HG02943 (cell line): ENCODE data around the gene KLKB1.

Experiments
- ATAC-seq: cut with Tn5 transposase; IDR thresholded peaks from one replicate; pipeline ENCODE4 v1.9.1; 2021; ENCODE audit warnings: mild to moderate bottlenecking, low read depth, moderate library complexity; ENCODE audit not compliant: unreplicated experiment

The KLKB1 gene

GRCh38 chr4:186227221-186227620, at the start of gene KLKB1:
Gene KLKB1 (plus strand): TSS chr4:186227507. CDS start chr4:186228196, 689 bp downstream.
- ATAC-seq, result no peak

- no peak for ATAC-seq
Observed at GRCh38 chr4:186188107-186188506, 39.2 kb upstream of the KLKB1 start.

- ATAC-seq, result no peak
Observed at GRCh38 chr4:186189656-186190055, 37.7 kb upstream of the KLKB1 start.

- peak; percentile 39 for ATAC-seq
Observed at GRCh38 chr4:186190581-186191199, 36.6 kb upstream of the KLKB1 start.

GRCh38 chr4:186191200-186192065, 35.9 kb upstream of the KLKB1 start, which contains the start of gene CYP4V2:
Gene CYP4V2 (plus strand): TSS chr4:186191567. CDS start chr4:186191824, 257 bp downstream.
- ATAC-seq, result peak; percentile 82

GRCh38 chr4:186192066-186192612, 35.2 kb upstream of the KLKB1 start:
- ATAC-seq, result peak; percentile 16

GRCh38 chr4:186193851-186194250, 33.5 kb upstream of the KLKB1 start:
- no peak for ATAC-seq

GRCh38 chr4:186196063-186196462, 31.2 kb upstream of the KLKB1 start:
- ATAC-seq, result no peak

- ATAC-seq, result no peak
Observed at GRCh38 chr4:186200516-186200915, 26.8 kb upstream of the KLKB1 start.

GRCh38 chr4:186201010-186201409, 26.3 kb upstream of the KLKB1 start:
- ATAC-seq, result no peak

GRCh38 chr4:186201535-186202230, 25.6 kb upstream of the KLKB1 start:
- peak; percentile 54 for ATAC-seq

GRCh38 chr4:186202490-186203140, 24.7 kb upstream of the KLKB1 start:
- ATAC-seq, result no peak

GRCh38 chr4:186203406-186203805, 23.9 kb upstream of the KLKB1 start:
- no peak for ATAC-seq

- peak; percentile 69 for ATAC-seq
Observed at GRCh38 chr4:186204103-186204559, 23.2 kb upstream of the KLKB1 start.

- ATAC-seq, result no peak
Observed at GRCh38 chr4:186204686-186205085, 22.6 kb upstream of the KLKB1 start.

GRCh38 chr4:186205156-186205555, 22.2 kb upstream of the KLKB1 start:
- no peak for ATAC-seq

GRCh38 chr4:186216465-186217024, 10.8 kb upstream of the KLKB1 start:
- ATAC-seq, result no peak

GRCh38 chr4:186217733-186218293, 9.5 kb upstream of the KLKB1 start:
- ATAC-seq, result no peak

GRCh38 chr4:186221624-186222023, 5.7 kb upstream of the KLKB1 start:
- ATAC-seq, result no peak

- ATAC-seq, result no peak
Observed at GRCh38 chr4:186225848-186226247, 1.5 kb upstream of the KLKB1 start.
